MM.1S (cell line): Measurements from ENCODE around the gene PGRMC1.

Source experiments
- EZH2 ChIP-seq: fragments of 300-600 bp; sonication (generic); optimal IDR thresholded peaks from 2 replicates; pipeline ENCODE3; 2017; ENCODE audit warnings: low read depth, mild to moderate bottlenecking, antibody characterized with exemption, low read length, mixed read lengths
- EZH2phosphoT487 ChIP-seq: fragments of 300-600 bp; sonication (generic); IDR thresholded peaks from 2 replicates; pipeline ENCODE4 v1.6.1; 2018; ENCODE audit warnings: antibody characterized with exemption, low read length
- TF ChIP-seq, protein P1 (sequence below): fragments of 300-600 bp; sonication (generic); IDR thresholded peaks from 2 replicates; pipeline ENCODE4 v1.5.1; 2016; ENCODE audit warnings: antibody characterized with exemption, low read length, mixed read lengths

DNA sequence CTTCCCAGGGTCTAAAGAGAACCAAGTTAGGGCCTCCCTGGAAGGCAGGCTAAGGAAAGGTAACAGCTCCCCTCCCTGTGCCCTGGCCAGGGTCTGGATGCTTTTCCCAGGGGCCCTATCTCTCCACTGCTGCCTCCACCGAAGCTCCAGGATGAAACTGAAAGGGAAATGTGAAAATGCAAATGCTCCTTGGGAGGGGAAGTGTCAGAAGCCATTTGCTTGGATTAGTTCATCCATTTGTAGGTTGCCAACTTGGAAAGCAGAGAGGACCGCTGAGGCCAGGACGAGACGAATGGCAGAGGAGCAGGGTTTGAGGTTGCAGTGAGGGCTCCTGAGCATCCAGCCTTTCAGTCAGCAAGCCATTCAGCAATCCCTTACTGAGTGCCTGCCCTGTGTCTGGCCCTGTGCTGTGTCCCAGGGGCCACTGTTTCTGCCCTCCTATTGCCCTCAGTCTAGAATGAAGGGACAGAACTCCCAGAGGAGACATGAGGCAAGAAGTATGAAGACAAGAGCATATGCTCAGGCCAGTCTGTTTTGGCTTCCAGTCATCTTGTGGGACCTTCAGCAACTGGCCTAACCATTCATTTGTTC, 45.9 kb upstream of the PGRMC1 start:
- TF ChIP-seq, protein P1, sequence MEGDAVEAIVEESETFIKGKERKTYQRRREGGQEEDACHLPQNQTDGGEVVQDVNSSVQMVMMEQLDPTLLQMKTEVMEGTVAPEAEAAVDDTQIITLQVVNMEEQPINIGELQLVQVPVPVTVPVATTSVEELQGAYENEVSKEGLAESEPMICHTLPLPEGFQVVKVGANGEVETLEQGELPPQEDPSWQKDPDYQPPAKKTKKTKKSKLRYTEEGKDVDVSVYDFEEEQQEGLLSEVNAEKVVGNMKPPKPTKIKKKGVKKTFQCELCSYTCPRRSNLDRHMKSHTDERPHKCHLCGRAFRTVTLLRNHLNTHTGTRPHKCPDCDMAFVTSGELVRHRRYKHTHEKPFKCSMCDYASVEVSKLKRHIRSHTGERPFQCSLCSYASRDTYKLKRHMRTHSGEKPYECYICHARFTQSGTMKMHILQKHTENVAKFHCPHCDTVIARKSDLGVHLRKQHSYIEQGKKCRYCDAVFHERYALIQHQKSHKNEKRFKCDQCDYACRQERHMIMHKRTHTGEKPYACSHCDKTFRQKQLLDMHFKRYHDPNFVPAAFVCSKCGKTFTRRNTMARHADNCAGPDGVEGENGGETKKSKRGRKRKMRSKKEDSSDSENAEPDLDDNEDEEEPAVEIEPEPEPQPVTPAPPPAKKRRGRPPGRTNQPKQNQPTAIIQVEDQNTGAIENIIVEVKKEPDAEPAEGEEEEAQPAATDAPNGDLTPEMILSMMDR, result no peak
- no peak for TF ChIP-seq EZH2
- no peak for TF ChIP-seq EZH2phosphoT487
